ENCODE data around the gene GRSF1. TPM values are rescaled to one million over a fixed set of nuclear protein-coding genes. Genes with fewer than 3 reads are reported as not detected.
"Not testable (repeated sequence)": the region's sequence is repeated elsewhere in the genome, so short reads cannot be mapped to it uniquely, and the experiment has no call there.

The GRSF1 gene
- total RNA-seq, 1 donor from 2014 or later = 96.8 TPM

DNA sequence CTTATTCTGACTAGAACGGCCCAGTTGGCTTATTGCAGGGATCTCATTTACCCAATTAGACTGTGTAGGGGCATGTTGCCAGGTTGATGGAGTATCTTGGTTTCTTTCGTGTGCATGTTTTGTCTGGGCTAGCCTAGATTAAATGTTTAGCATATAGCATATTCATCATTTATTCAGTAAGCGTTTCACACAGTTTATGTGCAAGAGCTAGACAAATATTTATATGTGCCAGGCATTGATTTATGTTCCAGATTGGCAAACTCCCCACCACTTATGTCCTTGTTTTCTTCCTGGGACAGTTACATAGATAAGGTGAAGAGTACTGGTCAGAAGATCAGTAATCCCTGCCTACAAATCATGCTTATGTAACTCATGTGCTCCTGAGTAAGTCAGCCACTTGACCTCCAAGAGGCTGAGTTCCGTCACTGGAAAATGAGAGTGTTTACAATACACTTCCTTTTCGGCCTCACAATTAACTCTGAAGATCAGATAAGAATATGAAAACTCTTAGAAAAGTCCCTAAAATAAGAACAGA is 60.7 kb downstream of the GRSF1 start:
- DNase-seq (ENCODE audit: missing footprints) (no peak), ATAC-seq (no peak)
- intact Hi-C loops (cut with DNase I) = no loop called here

DNA sequence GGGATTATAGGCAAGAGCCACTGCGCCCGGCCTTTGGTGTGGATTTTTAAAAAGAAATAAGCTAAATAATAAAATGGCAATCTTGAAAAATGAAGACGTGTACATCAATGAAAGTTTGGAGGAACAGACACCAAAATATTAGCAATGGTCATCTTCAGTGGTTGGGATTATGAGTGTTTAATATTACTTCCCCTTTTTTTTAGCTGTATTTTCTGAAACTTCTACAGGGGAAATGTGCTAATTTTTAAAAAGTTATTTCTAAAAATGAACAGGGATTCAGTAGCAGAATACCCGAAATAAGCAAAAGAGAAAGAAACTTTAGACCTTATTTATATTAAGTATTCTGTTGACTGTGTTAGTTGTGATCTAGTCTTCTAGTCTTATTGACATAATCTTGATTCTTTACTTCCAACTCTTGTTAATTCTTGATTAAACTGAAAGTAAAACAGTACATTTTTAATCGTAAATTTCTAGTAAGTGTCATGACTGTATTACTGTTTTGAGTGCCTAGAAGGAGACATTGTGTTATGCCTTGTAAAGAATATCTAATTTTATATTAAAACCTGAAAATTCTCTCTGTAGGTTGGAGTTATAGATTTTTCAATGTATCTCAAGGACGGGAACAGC is 66.6 kb downstream of the GRSF1 start:
- ATAC-seq = no peak
- DNase-seq (ENCODE audit: missing footprints) = no peak
- intact Hi-C loops (cut with DNase I) = no loop called here

DNA sequence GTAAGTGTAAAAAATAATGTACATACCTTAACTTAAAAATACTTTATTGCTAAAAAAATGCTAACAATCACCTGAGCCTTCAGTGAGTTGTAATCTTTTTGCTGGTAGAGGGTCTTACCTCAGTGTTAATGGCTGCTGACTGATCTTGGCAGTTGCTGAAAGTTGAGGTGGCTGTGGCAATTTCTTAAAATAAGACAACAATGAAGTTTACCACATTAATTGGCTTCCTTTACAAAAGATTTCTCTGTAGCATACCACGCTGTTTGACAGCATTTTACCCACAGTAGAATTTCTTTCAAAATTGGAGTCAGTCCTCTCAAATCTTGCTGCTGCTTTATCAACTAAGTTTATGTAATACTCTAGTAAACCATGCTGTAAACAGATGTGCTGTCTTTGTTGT is 70.3 kb downstream of the GRSF1 start:
- ATAC-seq; intact Hi-C loops (cut with DNase I); DNase-seq (ENCODE audit: missing footprints): not testable (repeated sequence)

DNA sequence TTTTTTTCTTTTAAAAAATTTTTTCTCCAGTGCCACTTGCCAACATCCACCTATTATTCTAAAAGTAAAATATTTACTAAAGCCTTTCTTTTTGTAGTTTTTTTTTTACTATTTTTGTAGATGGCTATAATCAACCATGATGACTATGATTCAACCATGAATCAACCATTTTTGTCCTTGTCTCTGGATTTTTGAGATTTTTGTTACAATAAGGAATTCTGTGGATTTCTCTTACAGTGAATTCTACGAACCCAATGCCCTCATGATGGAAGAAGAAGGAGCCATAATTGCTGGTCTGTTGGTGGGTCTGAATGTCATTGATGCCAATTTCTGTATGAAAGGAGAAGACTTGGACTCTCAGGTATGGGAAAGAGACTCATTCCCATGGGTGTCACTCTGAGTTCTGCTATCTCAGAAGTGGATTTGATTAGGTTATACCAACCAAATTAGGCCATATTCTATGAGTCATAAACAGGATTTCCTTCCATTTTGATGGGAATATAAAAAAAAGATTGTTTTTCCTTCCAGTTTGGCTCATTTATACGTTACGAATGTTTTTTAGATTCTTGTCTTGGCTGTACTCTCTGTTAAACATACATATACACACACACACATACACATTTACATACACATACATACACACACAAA is 71.3 kb downstream of the GRSF1 start:
- intact Hi-C loops (cut with DNase I) = no loop called here
- DNase-seq (ENCODE audit: missing footprints) = no peak
- no peak for ATAC-seq

Other genes starting within 250 kb of the GRSF1 start
- not detected for gene AMBN, start 247.6 kb downstream of the GRSF1 start, total RNA-seq
- gene ENAM, start 211.1 kb downstream of the GRSF1 start, total RNA-seq = 3.5 TPM
- gene JCHAIN, start 173.4 kb downstream of the GRSF1 start, total RNA-seq = 6.5 TPM
- 14.8 TPM for gene UTP3, start 151.4 kb downstream of the GRSF1 start, total RNA-seq
- gene RUFY3, start 117.9 kb downstream of the GRSF1 start, total RNA-seq = 23.0 TPM
- 17.6 TPM for gene MOB1B, start 62.5 kb upstream of the GRSF1 start, total RNA-seq
- gene DCK, start 153.8 kb upstream of the GRSF1 start, total RNA-seq = 7.2 TPM

Measured in Right ventricle myocardium inferior (tissue), 1 donor.